ENCODE measurements around the gene TSPEAR.
"Not testable (repeated sequence)": the region's sequence is repeated elsewhere in the genome, so short reads cannot be mapped to it uniquely, and the experiment has no call there.

TSPEAR gene

DNA sequence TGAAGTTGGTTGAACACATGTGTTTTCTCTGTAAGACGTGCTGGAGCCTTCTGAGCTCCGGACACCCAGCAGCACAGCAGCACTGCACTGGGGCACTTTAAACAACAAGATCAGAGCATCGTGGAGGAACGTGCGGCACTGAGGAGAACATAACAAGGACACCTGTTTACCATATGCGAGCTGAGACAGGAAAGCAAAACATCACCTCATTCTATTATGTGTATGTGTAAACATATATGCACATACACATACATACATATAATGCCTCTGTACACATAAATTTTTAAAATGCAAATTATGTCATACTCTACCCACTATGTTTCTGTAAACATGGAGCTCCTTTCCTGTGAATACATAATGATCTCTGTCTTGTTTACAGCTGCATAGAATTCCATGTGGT lies 115.8 kb downstream of the TSPEAR start:
- CTCF ChIA-PET, result no interaction called here
- DNase-seq (ENCODE audit: extremely low spot score), result no peak
- TF ChIP-seq FOXM1 (IDR thresholded peaks at IDR 0.05; ENCODE audit: borderline replicate concordance), result no peak
- TF ChIP-seq PKNOX1 (IDR thresholded peaks at IDR 0.05), result no peak
- no peak for TF ChIP-seq L3MBTL2 (conservative IDR thresholded peaks at IDR 0.05)
- no peak for TF ChIP-seq LEF1 (IDR thresholded peaks at IDR 0.05; ENCODE audit: borderline replicate concordance)
- no peak for TF ChIP-seq ZNF384 (IDR thresholded peaks at IDR 0.05)
- no peak for TF ChIP-seq SUZ12 (IDR thresholded peaks at IDR 0.05)
- TF ChIP-seq SP1 (IDR thresholded peaks at IDR 0.05), result no peak
- no peak for TF ChIP-seq HDGF (IDR thresholded peaks at IDR 0.05; ENCODE audit: borderline replicate concordance)
- no peak for TF ChIP-seq CTBP1 (IDR thresholded peaks at IDR 0.05; ENCODE audit: borderline replicate concordance)
- no peak for TF ChIP-seq FOXA1 (IDR thresholded peaks at IDR 0.05)
- no peak for TF ChIP-seq ELF4 (IDR thresholded peaks at IDR 0.05)
- TF ChIP-seq FOXK2 (IDR thresholded peaks at IDR 0.05), result no peak
- no peak for TF ChIP-seq BHLHE40 (IDR thresholded peaks at IDR 0.05; ENCODE audit: borderline replicate concordance)
- TF ChIP-seq ARNT (IDR thresholded peaks at IDR 0.05), result no peak
- TF ChIP-seq TARDBP (IDR thresholded peaks at IDR 0.05), result no peak
- TF ChIP-seq NFRKB (IDR thresholded peaks at IDR 0.05), result no peak
- POLR2A ChIA-PET, result interaction anchor here (1.1 kb wide), 1 partner anchor 206 kb away, joined by 3 read pairs; the partner anchor contains the start of gene UBE2G2

DNA sequence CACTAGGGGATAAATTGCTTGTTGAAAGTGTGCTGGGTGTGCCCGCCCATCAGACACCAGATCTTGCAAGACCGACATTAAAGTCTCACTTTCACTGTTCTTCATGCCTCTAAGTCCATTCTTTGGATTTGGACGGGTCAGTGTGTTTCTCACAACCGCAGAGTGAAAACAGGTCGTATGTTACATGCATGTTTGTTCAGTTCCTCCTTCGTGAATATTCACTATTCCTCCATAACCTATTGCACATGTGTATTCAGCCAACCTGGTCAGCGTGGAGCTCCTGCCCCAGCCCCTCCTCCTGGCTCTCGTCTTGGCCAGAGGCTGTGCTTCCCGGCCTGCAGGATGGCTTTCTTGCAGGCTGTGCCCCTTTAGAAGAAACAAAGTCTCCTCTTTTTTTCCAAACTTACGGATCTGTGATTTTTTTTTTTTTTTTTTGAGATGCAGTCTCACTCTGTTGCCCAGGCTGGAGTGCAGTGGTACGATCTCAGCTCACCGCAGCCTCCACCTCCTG lies 116.9 kb downstream of the TSPEAR start:
- ChIA-PET POLR2A (no interaction called here), CTCF (no interaction called here)
- TF ChIP-seq L3MBTL2 (conservative IDR thresholded peaks at IDR 0.05) (no peak), SP1 (IDR thresholded peaks at IDR 0.05) (no peak), PKNOX1 (IDR thresholded peaks at IDR 0.05) (no peak), ZNF384 (IDR thresholded peaks at IDR 0.05) (no peak), CTBP1 (IDR thresholded peaks at IDR 0.05; ENCODE audit: borderline replicate concordance) (no peak), FOXK2 (IDR thresholded peaks at IDR 0.05) (no peak), LEF1 (IDR thresholded peaks at IDR 0.05; ENCODE audit: borderline replicate concordance) (no peak), ARNT (IDR thresholded peaks at IDR 0.05) (no peak)
- DNase-seq (ENCODE audit: extremely low spot score), result no peak

DNA sequence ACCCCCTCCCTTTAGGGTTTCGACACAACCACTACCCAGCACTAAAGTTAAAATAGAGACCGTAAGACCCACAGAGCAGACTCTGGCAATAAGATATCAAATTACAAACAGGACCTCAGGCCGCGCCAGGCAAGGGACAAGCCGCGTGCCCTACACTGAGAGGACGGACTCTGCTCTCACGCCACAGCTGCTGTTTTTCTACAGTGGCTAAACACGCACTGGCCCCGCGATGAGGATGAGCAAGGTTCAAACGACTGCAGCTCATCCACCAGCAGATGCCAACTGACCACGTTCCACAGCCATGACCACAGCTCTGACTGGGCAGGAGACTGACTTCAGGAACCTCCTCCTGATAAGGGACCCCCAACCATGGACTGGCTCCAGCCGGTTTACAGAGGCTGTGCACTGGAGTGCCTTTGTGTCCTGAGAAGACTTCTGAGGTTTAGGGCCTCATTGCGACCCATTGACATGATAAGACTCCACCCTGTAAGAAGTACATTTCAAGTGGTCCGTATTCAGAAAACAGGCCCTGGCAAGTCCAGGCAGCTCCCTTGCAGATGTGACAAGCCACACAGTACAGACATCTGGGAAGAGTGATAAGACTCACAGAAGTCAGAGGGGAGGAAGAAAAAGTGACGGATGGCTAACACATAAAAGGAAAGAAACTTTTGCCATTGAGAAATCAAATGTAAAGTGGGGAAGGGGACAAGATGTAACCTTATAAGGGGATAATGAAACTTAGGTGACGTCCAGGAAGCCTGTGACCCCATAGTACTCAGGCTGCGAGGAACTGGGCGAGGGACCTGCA lies 117.6 kb downstream of the TSPEAR start:
- CTCF ChIA-PET, result no interaction called here
- no peak for DNase-seq (ENCODE audit: extremely low spot score)
- TF ChIP-seq L3MBTL2 (conservative IDR thresholded peaks at IDR 0.05) (no peak; the same call in 1 of the 2 replicates), ELF4 (IDR thresholded peaks at IDR 0.05) (no peak), SP1 (IDR thresholded peaks at IDR 0.05) (no peak), TARDBP (IDR thresholded peaks at IDR 0.05) (no peak), NFRKB (IDR thresholded peaks at IDR 0.05) (no peak), ARNT (IDR thresholded peaks at IDR 0.05) (no peak), FOXA1 (IDR thresholded peaks at IDR 0.05) (no peak), HDGF (IDR thresholded peaks at IDR 0.05; ENCODE audit: borderline replicate concordance) (no peak)
- POLR2A ChIA-PET, result no interaction called here

DNA sequence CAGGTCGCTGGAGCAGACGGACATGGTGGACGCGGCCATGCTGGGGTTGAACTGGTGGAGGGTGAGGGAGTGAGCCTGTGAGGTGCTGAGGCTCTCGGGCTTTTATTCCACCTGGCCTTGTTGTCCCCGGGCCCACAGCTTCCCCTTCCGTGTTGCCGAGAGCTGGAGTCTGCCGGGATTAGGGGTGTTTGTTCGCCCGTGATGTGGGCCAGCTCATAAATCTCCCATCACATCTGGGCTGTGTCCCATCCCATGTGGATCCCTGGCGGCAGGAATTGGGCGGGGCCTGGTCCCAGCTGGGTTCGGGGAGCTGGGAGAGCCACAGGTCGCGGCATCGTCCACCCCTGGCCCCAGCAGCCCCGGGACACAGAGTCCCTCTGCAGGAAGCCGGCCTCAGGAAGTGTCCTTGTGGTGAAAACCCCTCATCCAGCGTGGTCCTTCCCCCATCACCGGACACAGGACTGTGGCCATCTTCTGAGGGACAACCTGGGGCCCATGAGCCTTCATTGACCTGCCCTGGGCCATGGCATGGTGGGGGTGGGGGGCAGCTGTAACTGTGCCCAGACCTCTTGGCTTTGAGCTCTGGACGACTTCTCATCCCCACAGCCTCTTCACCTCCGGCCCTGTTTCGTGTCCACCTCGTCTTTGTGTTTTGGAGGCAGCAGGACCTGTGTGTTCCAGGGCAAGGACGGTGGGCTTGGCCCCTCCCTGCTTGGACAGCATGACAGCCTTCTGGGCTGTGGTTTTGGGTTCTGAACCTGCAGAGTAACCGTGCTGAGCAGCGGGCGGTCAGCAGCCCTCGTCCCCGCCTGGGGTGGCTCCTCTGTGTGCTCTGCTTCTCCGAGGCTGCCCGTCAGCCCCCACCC lies 118.7 kb downstream of the TSPEAR start, which contains the start of gene KRTAP10-6:
Gene KRTAP10-6 (minus strand): TSS at position 60 of the 866 bp plus-strand sequence. CDS start 21 bp downstream, at position 39.
- TF ChIP-seq L3MBTL2 (conservative IDR thresholded peaks at IDR 0.05) (no peak), ELF4 (IDR thresholded peaks at IDR 0.05) (no peak), SUZ12 (IDR thresholded peaks at IDR 0.05) (no peak), FOXM1 (IDR thresholded peaks at IDR 0.05; ENCODE audit: borderline replicate concordance) (no peak), CTBP1 (IDR thresholded peaks at IDR 0.05; ENCODE audit: borderline replicate concordance) (no peak), FOXK2 (IDR thresholded peaks at IDR 0.05) (no peak), ARNT (IDR thresholded peaks at IDR 0.05) (no peak), FOXA1 (IDR thresholded peaks at IDR 0.05) (no peak), HDGF (IDR thresholded peaks at IDR 0.05; ENCODE audit: borderline replicate concordance) (no peak), ZNF384 (IDR thresholded peaks at IDR 0.05) (no peak), LEF1 (IDR thresholded peaks at IDR 0.05; ENCODE audit: borderline replicate concordance) (no peak), SP1 (IDR thresholded peaks at IDR 0.05) (no peak), BHLHE40 (IDR thresholded peaks at IDR 0.05; ENCODE audit: borderline replicate concordance) (no peak), PKNOX1 (IDR thresholded peaks at IDR 0.05) (no peak), NFRKB (IDR thresholded peaks at IDR 0.05) (no peak), TARDBP (IDR thresholded peaks at IDR 0.05) (no peak)
- POLR2A ChIA-PET, result no interaction called here
- CTCF ChIA-PET, result no interaction called here
- no peak for DNase-seq (ENCODE audit: extremely low spot score)

- POLR2A ChIA-PET; CTCF ChIA-PET; DNase-seq (ENCODE audit: extremely low spot score): not testable (repeated sequence)
These were observed 119.6 kb downstream of the TSPEAR start for GRCh38 chr21:44591801-44592130.

- POLR2A ChIA-PET; CTCF ChIA-PET; DNase-seq (ENCODE audit: extremely low spot score): not testable (repeated sequence)
These were observed 120.2 kb downstream of the TSPEAR start for GRCh38 chr21:44590897-44591800.

Measured in HEK293T (cell line).